HG03066 (cell line): ENCODE results near the gene ITPK1.
"Not testable (repeated sequence)": the region's sequence is repeated elsewhere in the genome, so short reads cannot be mapped to it uniquely, and the experiment has no call there.

Experiments
- ATAC-seq: cut with Tn5 transposase; IDR thresholded peaks from one replicate; pipeline ENCODE4 v1.9.1; 2021; ENCODE audit warnings: low read depth; ENCODE audit not compliant: unreplicated experiment

ITPK1 gene

DNA sequence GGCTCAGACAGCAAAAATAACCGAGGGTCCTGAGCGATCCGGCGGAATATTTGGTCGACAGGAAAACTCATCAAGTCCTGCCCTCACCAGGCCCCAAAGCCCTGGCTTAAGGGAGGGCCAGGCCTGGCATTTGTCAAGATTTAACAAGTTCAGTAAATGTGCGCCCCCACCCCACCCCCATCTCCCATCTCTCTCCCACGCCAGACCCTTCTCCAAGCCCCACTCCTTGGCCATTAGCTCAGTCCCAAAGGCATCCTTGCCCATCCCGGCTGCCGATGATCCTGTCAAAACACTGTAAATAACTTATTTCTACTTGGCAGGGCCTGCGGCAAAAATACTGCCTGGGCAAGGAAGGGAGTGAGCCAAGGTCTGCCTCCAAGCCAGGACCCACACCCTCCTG, 52.8 kb downstream of the ITPK1 start:
- no peak for ATAC-seq

DNA sequence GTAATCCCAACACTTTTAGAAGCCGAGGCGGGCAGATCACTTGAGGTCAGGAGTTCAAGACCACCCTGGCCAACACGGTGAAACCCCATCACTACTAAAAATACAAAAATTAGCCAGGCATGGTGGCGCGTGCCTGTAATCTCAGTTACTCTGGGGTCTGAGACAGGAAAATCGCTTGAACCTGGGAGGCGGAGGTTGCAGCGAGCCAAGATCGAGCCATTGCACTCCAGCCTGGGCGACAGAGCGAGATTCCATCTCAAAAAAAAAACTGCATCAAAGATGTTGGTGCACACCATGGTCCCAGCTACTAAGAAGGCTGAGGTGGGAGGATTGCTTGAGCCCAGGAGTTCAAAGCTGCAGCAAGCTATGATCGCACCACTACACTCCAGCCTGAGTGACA, 53.7 kb downstream of the ITPK1 start:
- ATAC-seq = not testable (repeated sequence)

DNA sequence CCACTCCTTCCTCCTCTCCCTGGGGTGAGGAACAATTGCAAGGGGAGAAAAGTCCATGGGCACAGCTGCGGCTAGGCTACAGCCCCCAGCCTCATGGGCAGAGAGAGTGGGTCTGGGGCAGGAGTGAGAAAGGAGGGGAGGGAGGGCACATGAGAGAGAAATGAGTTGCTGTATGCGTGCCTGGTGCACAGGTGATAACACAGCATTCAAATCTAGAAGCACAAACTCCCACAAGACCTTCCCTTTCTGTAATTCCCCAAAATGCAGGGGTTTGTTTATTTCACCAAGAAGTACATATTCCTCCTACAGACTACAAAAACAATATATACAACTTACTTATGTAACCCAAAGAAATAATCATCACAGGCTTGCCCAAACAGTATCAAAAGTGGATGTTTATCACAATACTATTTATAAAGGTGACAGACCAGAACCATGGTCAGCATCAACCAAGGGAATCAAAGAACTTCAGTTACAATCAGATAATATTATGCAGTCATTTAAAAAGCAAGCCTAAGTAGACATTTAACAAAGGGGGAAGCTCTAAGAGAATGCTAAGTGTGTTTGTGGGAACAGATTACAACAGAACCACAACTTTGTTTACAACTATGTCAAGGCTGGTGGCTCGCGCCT, 54.2 kb downstream of the ITPK1 start:
- no peak for ATAC-seq

DNA sequence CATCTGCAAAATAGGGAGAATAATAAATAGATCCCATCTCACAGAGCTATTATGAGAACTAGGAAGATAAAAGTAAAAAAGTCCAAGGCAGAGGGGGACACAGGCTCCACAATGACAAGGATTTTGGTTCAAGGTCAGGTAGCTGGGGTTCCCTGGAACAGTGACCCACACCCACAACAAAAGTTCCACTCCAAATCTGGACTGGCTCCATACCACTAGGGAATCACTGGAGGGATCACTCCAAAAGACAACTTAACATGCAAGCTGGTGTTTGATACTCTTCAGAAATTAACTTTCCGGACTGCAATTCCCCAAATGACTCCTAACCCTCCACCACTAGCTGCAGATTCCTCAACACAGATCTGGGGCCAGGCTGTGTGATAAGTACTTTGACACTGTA, 54.9 kb downstream of the ITPK1 start:
- no peak for ATAC-seq

DNA sequence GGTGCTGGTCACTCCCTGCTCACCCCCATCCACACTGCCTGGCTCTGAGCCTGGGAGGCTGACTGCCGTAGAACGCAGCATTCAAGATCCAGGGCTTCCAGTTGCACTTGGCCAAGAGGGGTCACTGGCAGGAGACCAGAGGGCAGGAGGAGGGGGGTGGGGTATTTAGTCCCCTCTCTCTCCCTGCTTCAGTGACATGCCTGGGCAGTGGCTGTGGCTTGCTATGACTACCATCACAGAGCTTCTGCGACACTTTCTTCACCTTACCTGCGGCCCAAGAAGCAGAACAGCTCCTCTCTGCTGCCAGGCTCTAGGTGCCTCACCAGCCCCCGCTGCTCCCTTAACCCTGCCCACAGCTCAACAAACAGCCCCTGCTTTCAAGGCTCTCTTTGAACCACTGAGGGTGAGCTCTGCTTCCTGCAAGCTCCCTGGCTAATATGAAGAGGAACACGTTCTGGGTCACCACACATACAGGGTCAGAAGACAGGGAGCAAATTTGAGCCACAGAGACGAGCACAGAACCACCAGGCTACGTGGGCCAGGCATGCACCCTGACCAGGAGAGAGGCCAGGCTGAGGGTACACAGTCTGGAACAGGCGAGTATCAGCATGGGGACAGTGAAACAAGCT, 55.7 kb downstream of the ITPK1 start:
- ATAC-seq = no peak

DNA sequence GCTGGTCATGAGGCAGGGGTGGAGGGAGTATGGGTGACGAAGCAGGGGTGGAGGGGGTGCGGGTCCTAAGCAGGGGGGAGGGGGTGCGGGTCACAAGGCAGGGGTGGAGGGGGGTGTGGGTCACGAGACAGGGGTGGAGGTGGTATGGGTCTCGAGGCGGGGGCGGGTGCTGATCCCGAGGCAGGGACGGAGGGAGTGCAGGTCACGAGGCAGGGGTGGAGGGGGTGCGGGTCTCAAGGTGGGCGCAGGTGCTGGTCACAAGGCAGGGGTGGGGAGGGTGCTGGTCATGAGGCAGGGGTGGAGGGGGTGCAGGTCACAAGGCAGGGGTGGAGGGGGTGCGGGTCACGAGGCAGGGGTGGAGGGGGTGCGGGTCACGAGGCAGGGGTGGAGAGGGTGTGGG, 56.5 kb downstream of the ITPK1 start:
- ATAC-seq = no peak

DNA sequence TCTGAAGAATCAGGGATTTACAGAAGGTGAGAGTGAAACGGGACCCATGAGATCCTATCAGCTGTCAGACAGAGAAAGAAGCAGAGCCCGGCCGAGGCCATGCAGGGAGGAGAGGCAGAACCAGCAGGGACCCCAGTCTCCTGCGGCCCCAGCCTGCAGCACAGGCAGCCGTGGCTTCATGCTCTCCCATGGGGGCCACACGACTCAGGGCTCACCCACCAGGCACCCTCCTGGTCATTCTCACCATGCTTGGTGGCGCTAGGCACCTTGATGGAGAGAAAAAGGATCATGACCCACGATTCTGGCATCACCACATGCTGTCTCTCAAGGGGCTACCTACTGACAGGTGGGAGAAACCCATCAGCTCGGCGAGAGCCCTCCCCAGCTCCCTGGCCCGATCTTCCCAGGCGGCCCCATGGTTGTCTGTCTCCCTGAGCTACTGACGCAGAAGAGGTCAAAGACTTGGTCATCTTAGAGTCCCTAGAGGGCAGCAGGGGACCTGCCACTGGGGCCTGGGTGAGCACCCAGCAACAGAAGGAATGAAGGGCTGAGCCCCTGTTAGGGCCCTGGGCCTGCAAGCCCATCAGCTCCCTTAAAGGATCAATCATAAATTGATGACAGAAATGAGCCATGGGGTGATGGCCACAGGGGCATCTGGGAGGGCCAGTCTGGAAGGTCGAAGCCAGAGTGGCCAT, 58.0 kb downstream of the ITPK1 start:
- ATAC-seq = no peak

DNA sequence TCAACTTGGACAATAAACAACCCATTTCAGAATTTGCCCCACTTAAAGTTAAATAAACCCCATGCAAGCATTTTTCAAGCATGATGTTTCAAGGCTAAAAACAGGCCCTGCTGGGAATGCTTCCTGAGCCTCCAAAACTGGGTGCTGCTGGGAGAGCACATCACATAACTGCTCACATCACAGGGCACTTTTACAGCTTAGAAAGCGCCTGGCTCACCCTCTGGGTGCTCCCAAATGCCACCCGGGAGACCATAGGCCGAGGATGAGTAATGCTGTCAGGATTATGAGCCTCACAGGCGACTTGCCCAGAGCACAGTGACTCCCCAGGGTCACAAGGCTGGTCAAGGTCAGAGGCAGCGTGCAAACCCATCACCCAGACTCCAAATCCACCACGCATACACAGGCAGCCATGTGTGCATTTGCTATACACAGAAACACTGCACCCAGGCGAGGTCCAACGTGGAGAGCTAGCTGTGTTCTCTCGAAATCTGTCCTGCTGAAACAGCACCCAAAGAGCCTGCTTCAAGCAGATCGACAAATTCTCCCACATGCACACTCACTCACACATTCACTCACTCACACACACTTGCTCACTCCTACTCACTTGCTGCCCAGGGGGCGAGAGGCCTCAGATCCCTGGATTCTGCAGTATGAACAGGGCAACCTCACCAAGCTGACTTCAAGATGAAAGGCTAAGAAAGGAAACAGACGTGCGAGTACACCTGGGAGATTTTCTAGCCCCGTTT, 58.7 kb downstream of the ITPK1 start:
- ATAC-seq = no peak

DNA sequence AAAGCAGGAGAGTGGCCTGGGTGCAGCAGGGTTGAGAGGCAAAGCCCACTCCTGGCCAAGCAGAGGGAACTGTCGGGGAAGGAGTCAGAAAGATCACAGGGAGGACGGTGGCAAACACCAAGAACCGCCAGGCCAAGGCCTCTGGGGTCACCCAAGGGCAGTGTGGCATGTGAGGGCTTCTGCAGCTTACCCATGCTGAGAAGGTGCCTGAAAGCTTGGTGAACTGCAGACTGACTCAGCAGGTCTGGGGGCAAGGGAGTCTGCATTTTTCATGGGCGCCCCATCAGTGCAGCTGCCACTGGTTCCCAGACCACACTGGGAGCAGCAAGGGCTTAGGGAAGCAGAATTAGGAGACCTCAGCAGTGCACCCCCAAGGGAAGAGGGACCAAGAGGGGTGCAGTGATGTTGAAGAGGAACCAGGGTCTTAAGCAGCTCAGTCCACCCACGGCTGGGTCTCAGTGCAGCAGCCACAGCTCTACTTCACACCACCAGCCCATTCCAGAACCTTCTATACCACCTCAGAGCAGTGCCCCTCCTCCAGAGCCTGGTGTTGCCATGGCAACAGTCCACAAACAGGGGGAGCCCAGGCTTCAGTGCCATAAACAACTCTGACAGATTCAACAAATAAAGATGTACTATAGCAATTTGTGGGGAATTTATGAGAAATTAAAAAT, 59.4 kb downstream of the ITPK1 start:
- ATAC-seq = no peak

DNA sequence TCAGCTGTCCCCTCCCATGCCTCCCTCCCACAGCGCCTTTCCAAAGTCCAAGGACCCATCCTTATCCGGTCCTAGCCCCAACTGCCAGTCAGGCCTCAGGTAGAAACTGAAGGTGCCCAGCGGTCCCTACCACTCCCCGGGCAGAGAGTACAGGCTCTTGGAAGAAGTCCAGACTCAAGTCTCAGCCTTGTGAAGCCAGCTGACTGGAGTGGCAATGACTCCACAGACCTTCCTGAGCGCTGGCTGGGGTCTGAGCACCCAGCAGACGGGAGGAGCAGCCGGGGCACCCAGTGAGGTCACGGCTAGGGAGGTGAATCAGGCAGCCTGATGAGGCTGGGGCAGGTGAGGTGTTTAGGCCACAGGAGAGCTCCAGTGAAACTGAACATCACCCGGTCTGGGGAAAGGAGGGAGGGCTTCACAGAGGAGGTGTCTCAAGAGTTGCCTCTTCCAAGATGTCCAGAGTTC, 60.0 kb downstream of the ITPK1 start:
- ATAC-seq = no peak

DNA sequence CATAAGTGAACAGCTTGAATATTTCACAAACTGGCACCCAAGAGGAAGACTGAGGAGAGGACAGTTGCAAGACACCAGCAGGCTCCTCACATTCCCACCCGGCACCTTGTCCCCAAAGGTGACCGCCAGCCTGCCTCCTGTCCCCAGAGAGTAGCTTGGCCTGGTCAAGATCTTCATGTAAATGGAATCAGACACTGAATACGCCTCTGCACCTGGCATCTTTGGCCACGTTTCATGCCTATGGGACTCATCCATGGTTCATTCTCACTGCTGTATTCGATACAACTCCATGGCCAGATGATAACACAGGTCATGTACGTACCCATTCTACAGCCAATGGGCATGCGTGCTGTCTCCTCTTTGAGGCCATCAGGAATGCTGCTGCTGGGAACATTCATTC, 60.8 kb downstream of the ITPK1 start:
- no peak for ATAC-seq

DNA sequence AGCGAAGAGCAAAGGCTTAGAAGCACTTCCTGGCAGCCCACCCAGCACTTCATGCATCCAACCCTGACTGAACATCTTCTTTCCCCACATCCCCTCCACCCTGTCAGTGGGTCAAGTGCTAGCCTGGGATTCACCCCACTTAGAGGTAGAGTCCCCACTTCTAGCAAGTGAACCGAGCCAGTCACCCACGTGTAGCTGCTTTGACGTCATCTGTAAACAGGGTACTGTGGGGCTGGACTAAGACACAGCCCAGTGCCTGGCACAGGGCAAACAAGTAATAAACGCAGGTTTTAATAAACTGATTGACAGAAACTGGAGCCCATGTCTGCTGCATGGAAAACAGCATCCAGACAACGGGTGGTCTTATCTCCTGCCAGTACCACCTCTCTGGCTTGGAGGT, 61.7 kb downstream of the ITPK1 start:
- no peak for ATAC-seq

DNA sequence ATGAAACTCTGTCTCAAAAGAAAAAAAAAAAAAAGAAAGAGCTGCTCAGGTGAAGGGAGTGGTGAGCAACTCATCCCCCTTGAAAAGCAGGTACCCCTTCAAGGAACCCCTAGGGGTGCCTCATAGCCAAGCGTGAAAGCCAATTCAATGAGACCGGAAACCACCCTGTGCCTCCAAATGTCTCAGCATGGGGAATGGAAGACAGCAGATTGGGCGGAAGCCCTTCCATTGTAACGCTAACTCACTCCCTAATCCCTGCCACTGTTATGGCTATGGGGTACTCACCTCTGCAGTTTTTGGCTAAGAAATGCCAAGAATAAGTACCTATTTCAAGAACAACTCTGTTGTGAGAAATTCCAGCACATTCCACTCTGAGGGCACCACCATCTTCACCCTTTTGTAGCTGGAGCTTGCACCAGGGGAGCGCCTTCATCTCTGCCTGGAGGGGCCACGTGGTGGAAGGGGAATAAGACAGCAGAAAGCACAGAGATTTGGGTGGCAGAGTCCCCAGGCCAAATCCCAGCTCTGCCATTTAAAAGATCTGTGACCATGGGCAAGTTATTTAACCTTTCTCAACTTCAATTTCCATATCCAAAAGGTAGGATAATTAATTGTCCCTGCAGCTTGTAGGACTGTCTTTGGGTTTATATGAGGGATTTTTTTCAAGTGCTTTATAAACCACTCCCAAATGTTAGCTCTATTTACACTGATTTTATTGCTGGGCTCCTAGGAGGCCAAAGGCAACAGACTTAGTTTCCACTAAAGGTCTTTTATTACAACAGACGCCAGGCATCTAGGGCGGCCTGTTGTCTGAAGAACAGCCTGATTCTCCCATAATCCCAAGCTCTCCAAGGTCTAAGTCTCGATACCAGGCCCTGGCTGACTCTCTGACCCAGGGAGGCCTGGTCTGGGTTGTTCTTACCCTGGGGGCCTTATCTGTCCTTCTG, 63.9 kb downstream of the ITPK1 start:
- no peak for ATAC-seq

DNA sequence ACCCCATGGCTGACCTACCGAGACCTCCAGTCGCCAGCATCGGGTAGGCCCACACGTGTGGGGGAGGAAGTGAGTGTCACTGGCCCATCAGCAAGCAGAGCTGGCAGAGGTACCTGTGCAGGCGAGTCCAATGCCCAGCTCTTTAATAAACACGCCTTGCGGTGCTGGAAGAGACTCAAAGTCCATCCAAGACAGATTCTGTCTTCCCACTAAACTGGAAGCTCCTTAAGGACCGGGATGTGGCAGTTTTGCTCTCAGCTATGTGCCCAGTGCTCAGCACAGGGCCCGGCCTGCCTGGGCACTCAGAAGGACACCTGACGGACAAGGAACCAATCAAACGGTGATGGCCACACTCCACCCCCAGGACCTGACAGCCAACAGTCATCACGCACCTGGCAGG, 65.0 kb downstream of the ITPK1 start:
- ATAC-seq = no peak

DNA sequence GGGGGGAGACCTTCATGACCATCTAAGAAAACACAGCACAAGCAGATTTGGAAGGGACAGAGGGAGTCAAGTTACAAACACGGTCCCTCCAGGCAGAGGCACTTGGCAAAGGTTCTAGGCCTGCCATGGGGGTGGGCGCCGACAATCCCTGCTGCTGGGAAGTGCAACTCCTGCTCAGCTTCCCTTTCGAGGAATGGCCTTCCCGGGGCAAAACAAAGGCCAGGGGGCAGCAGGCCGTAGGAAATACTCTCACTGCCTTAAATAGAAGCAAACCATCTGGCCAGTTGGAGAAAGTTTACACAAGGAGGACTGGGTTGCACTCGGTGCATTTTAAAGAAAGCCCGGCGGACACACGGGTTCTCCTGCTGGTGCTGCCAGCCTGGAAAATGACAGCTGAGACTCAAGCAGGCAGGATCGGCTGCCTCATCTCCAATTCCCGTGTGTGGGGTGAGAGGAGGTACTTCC, 65.8 kb downstream of the ITPK1 start:
- ATAC-seq = no peak

DNA sequence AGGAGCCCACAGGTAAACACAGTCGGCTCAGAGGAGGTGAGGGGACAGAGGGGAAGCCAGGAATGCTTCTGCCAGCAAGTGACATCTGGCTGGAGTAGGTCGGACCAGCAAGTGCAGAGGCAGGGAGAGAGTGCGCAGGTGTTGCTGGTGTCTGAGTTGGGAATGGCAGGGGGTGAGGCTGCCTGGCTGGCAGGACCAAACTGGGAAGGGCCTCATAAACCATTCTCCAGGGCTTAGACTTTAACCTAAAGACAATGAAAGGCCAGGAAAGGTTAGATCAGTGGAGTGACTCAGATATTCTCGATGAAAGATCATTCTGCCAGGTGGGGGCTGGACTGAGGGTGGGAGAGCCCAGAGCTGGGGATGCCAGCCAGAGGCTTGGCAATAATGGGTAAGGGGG, 66.4 kb downstream of the ITPK1 start:
- no peak for ATAC-seq

DNA sequence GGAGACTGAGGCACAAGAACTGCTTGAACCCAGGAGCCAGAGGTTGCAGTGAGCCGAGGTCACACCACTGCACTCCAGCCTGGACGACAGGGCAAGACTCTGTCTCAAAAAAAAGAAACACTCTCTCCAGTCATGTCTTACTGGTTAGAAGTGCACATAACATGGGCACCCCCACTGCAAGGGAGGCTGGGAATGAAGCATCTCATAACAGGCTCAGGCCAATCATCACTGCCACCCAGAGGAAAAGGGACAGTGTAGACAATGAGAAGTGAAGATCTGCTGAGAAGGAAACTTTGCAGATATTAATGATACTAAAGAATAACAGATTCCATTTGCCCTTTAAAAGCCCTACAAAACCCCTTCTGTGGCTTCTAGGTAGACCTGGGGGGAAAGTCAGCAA, 66.9 kb downstream of the ITPK1 start:
- no peak for ATAC-seq

DNA sequence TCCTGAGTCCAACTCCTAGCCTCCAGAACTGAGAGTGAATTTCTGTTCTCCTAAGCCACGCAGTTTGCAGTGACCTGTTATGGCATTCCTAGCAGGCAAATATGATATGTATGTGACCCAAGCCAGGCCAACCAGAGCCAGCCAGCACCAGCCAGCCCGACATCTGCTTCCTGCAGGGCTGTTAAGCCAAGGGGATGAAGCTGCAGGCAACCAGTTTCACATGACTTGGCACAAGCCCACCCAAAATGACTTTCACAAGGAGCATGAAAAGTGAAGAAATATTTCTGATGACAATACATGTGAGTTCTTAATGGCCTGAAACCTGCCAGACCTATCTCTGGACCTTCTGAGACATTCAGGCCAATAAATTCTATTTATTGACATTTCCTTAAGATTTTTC, 68.1 kb downstream of the ITPK1 start:
- ATAC-seq = no peak

DNA sequence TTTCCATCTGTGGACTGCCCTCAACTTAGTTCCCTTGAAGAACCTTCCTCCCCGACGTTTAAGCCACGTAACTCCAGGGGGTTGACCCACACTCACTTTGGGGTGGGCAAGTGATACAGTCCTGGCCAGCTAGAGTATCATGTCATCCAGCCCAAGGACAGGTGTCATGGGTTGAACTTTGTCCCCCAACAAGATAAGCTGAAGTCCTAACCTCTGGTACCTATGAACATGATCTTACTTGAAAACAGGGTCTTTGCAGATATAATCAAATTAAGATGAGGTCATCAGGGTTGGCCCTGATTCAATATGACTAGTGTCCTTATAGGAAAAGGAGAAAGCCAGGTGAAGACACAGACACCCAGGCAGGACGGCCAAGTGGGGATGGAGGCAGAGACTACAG, 68.6 kb downstream of the ITPK1 start:
- ATAC-seq = no peak

DNA sequence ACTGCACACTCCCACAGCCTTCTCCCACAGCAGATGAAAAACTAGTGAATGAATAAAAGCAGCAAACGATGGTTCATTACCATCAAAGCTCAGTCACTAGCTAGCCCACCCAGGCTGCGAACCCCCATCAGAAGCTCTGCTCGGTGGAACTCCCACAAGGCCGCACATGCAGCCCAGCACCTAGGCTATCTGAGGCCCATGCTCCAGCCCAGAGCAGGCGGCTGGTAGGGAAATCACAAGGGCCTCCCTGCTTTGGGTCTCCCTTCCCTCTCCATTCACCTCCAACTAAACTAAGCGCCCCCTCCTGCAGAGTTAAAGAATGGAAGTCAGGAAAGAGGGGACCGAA, 69.0 kb downstream of the ITPK1 start:
- ATAC-seq = no peak
